Aorta (tissue), 5 donors: Measurements from ENCODE around the gene ANGPTL7. TPM values are rescaled to one million over a fixed set of nuclear protein-coding genes. Genes with fewer than 3 reads are reported as not detected.

Source experiments
- ATAC-seq: fragments of 200-7000 bp; cut with Tn5 transposase; one replicate; pipeline ENCODE4 v1.9.1; 2022; ENCODE audit warnings: moderate library complexity; ENCODE audit not compliant: low FRiP score
- DNase-seq, 2 donors: peaks; one replicate each; pipeline ENCODE4 v3.0.0-alpha.2; 2020
- H3K27ac ChIP-seq, 2 donors: one replicate each; pipeline ENCODE4 v1.5.1; 2013; ENCODE audit warnings: low read length in 2 of 2, mild to moderate bottlenecking in 2 of 2, moderate library complexity in 2 of 2, control low read depth in 1 of 2, inconsistent platforms in 1 of 2, low read depth in 1 of 2
- H3K27me3 ChIP-seq, 2 donors: one replicate each; pipeline ENCODE4 v1.6.1; 2013; ENCODE audit warnings: control low read depth in 1 of 2, low read length in 1 of 2, mild to moderate bottlenecking in 1 of 2, moderate library complexity in 1 of 2; ENCODE audit not compliant: insufficient read depth in 2 of 2, control insufficient read depth in 1 of 2
- H3K36me3 ChIP-seq, 2 donors: one replicate each; pipeline ENCODE4 v1.6.1; 2013; ENCODE audit warnings: control low read depth in 1 of 2, low read length in 1 of 2, mild to moderate bottlenecking in 1 of 2; ENCODE audit not compliant: insufficient read depth in 2 of 2, control insufficient read depth in 1 of 2
- H3K4me1 ChIP-seq, 2 donors: one replicate each; pipeline ENCODE4 v1.6.1; 2013; ENCODE audit warnings: low read length in 2 of 2, control low read depth in 1 of 2, mild to moderate bottlenecking in 1 of 2, moderate library complexity in 1 of 2; ENCODE audit not compliant: insufficient read depth in 2 of 2, control insufficient read depth in 1 of 2
- H3K4me3 ChIP-seq, 2 donors: one replicate each; pipeline ENCODE4 v1.5.1; 2013; ENCODE audit warnings: low read length in 2 of 2, control low read depth in 1 of 2, mild to moderate bottlenecking in 1 of 2
- H3K9me3 ChIP-seq: one replicate; pipeline ENCODE4 v1.6.1; 2013; ENCODE audit warnings: mild to moderate bottlenecking, low read length; ENCODE audit not compliant: control insufficient read depth
- WGBS, 2 donors: extraction: QIAGEN DNeasy Blood & Tissue Kit; methylation state at CpG; one replicate each; pipeline ENCODE4 v1.1.7; 2013; 5-methylcytosine and 5-hydroxymethylcytosine counted together
- intact Hi-C, 2 donors: fragments of 100-400 bp; cut with DNase I; formaldehyde crosslinking; loops; one replicate each; pipeline versions ENCODE4 v1.14.2 to v1.15.0; 2022
- polyA plus RNA-seq, 2 donors: library from polyadenylated mRNA; stranded (reverse); fragments of 200-250 nt; gene quantifications; one replicate each; pipeline ENCODE4 v1.2.3, GENCODE V29; 2013
- total RNA-seq, 2 donors: library from RNA; stranded (reverse); fragmentation: NEBNext Ultra II Directional; extraction: Animal tissue kit (Norgen Biotek cat#: 25700); gene quantifications; one replicate each; pipeline ENCODE4 v1.2.1, GENCODE V29; 2021
- donor health status: healthy with polysubstance abuse.
- donor health status: Bipolar disorder and iron deficiency.
- donor health status: DM: no; HTN: no; CAD: no.
- donor health status: DM: no; HTN: no; CAD: no.
- donor health status: DM: yes; HTN: yes; CAD: no.

Gene ANGPTL7
- total and polyA plus RNA-seq, 4 donors = 7.1 to 19.1 (median 10.8) TPM; not detected in 1

DNA sequence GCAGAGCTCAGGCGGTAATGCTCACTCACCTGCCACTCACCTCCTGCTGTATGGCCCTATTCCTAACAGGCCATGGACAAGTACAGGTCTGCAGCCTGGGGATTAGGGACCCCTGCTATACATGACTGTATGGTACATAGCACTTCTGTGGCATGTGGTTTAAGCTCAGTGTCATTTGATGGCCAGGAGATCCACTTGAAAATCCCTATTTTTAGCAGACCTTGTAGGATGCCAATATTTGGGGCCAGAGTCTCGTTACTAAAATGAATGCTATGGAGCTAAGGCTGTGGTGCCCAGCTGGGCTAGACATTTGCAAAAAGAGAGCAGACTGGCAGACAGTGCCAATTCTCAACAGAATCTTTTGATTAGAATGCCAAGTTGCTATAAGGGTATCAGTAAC lies 1.7 kb upstream of the ANGPTL7 start:
- 41 to 51% methylated on average over 2 of the region's 2 CpGs for WGBS, 2 donors
- Histone ChIP-seq H3K27me3 (no peaks in the 10 kb centered on the region), H3K27ac (peak overlapping the region in 1 of 2 donors; percentile 41), H3K4me1 (no peaks in the 10 kb centered on the region), H3K36me3 (peaks cover 2% of the 10 kb centered on the region in 2 donors), H3K9me3 (no peaks in the 10 kb centered on the region), H3K4me3 (no peak overlapping the region)
- ATAC-seq (no peak), DNase-seq (no peak)
- intact Hi-C loops = no loop called here

DNA sequence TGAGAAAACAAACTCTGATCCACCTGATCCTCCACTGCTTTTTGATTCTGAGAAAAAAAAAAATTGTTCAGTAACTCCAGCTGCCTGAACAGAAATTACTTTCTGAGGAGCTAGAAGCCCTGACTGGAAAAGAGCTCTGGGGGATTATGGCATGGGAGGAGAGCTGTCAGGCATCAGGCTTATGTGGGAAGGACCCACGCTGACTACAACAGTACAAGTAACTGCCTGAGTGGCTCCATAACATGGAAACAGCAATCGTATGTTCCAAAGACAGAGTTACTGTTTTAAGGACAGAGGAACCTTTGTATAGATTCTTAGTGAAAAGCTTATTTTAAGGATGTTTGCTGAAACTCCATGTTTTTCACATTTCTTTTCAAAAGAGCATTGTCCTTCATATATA lies 1.2 kb upstream of the ANGPTL7 start:
- H3K4me3 ChIP-seq = no peak overlapping the region
- DNase-seq (no peak), ATAC-seq (no peak)
- peaks cover 0 to 2% of the 10 kb centered on the region in 2 donors for H3K36me3 ChIP-seq
- WGBS, 2 donors = 28 to 39% methylated on average over 2 of the region's 2 CpGs
- peak overlapping the region in 1 of 2 donors; percentile 26 for H3K27ac ChIP-seq
- intact Hi-C loops = no loop called here
- H3K27me3 ChIP-seq = no peaks in the 10 kb centered on the region
- no peaks in the 10 kb centered on the region for H3K4me1 ChIP-seq
- H3K9me3 ChIP-seq = no peaks in the 10 kb centered on the region

DNA sequence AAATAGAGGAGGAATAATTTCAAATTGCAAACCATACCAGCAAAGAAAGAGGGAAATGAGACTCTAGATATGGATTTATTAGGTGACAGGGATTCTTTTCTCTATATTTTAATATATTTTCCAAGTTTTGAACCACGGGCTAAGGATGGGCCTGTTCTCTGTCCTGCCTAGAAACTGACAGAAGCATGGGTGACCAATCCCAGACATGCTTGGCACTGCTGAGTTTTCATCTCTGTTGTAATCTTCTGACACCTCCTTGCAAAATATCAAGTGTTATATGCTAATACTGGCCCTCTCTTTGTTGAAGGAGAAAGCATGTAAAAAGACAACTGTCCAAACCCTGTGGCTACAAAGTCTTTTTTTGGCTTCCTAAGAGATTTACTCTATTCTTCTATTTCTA lies 774 bp upstream of the ANGPTL7 start:
- H3K4me1 ChIP-seq = no peaks in the 10 kb centered on the region
- H3K9me3 ChIP-seq = no peaks in the 10 kb centered on the region
- H3K36me3 ChIP-seq = peaks cover 0 to 3% of the 10 kb centered on the region in 2 donors
- no peaks in the 10 kb centered on the region for H3K27me3 ChIP-seq
- no peak overlapping the region for H3K4me3 ChIP-seq
- WGBS, 2 donors = 61 to 77% methylated on average over 1 of the region's 1 CpG
- no peak overlapping the region for H3K27ac ChIP-seq
- intact Hi-C loops = no loop called here
- ATAC-seq (no peak), DNase-seq (no peak)

DNA sequence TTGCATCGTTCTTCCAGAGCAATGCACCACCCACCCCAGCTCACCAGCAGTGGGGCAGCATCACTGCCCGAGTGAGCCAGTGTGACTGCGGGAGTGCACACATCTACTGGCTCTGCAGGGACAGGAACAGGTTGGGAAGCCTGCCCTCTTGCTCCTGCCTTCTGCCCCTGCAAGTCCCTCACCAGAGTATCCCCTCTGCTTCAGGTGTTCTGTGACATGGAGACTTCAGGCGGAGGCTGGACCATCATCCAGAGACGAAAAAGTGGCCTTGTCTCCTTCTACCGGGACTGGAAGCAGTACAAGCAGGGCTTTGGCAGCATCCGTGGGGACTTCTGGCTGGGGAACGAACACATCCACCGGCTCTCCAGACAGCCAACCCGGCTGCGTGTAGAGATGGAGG lies 4.2 kb downstream of the ANGPTL7 start:
- H3K4me3 ChIP-seq = no peak overlapping the region
- no peaks in the 10 kb centered on the region for H3K27me3 ChIP-seq
- no peaks in the 10 kb centered on the region for H3K4me1 ChIP-seq
- H3K27ac ChIP-seq = no peak overlapping the region
- DNase-seq (no peak), ATAC-seq (no peak)
- intact Hi-C loops = no loop called here
- H3K36me3 ChIP-seq = peaks cover 3 to 7% of the 10 kb centered on the region in 2 donors
- WGBS, 2 donors = 92% methylated on average over 11 of the region's 11 CpGs
- no peaks in the 10 kb centered on the region for H3K9me3 ChIP-seq

DNA sequence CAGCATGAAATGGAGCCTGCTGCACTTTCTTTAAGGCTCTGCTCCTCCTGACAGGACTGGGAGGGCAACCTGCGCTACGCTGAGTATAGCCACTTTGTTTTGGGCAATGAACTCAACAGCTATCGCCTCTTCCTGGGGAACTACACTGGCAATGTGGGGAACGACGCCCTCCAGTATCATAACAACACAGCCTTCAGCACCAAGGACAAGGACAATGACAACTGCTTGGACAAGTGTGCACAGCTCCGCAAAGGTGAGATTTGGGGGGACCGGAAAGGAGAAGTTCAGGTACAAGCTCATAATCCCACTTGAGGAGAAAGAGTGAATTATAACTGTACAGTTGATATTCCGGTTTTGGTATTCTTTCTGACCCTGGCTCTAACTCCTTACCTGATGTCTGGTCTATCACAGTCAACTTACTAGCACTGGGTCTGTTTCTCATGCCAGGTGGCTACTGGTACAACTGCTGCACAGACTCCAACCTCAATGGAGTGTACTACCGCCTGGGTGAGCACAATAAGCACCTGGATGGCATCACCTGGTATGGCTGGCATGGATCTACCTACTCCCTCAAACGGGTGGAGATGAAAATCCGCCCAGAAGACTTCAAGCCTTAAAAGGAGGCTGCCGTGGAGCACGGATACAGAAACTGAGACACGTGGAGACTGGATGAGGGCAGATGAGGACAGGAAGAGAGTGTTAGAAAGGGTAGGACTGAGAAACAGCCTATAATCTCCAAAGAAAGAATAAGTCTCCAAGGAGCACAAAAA lies 5.4 kb downstream of the ANGPTL7 start:
- H3K27me3 ChIP-seq = no peaks in the 10 kb centered on the region
- H3K9me3 ChIP-seq = no peaks in the 10 kb centered on the region
- H3K4me1 ChIP-seq = no peaks in the 10 kb centered on the region
- H3K27ac ChIP-seq = no peak overlapping the region
- no peak overlapping the region for H3K4me3 ChIP-seq
- intact Hi-C loops = no loop called here
- 92 to 93% methylated on average over 14 of the region's 14 CpGs for WGBS, 2 donors
- ATAC-seq = no peak
- no peak for DNase-seq
- H3K36me3 ChIP-seq = peaks cover 12 to 14% of the 10 kb centered on the region in 2 donors

DNA sequence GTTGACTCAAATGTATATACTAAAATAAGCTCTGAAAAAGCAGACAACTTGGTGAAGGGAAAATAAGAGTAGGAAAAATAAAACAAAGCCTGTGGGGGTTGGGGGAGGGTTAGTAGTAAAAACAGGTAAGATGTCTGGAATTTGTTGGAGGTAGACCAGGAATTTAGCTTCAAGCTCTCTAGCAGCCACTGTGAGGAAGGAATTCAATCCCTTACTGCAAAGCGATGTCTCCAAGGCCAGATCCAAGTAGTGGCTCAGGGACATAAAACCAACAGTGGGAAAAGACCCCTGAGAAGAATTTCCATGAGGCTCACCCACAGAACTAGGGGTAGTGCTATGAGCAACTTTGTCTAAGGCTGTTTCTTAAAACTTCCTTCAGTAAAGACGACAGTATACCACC lies 7.8 kb downstream of the ANGPTL7 start:
- no peaks in the 10 kb centered on the region for H3K9me3 ChIP-seq
- WGBS, 2 donors = 91 to 92% methylated on average over 2 of the region's 2 CpGs
- peaks cover 13 to 17% of the 10 kb centered on the region in 2 donors for H3K36me3 ChIP-seq
- ATAC-seq = no peak
- H3K4me1 ChIP-seq = no peaks in the 10 kb centered on the region
- H3K4me3 ChIP-seq = no peak overlapping the region
- H3K27me3 ChIP-seq = no peaks in the 10 kb centered on the region
- DNase-seq = no peak
- no peak overlapping the region for H3K27ac ChIP-seq
- intact Hi-C loops = no loop called here

DNA sequence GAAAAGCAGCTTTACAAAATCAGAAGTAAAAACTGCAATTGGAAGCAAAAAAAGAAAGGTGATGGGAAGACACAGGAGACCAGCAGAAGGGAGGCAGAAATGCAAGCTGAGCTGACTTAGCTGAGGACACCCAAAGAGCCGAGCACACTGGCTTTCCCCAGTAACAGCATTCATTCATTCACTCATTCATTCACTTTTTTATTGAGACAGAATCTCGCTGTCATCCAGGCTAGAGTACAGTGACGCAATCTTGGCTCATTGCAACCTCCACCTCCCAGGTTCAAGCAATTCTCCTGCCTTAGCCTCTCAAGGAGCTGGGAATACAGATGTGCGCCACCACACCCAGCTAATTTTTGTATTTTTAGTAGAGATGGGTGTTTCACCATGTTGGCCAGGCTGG lies 8.2 kb downstream of the ANGPTL7 start:
- H3K36me3 ChIP-seq = peaks cover 13 to 15% of the 10 kb centered on the region in 2 donors
- no peak for DNase-seq
- H3K4me1 ChIP-seq = no peaks in the 10 kb centered on the region
- H3K27ac ChIP-seq = no peak overlapping the region
- intact Hi-C loops = no loop called here
- H3K9me3 ChIP-seq = no peaks in the 10 kb centered on the region
- H3K4me3 ChIP-seq = no peak overlapping the region
- ATAC-seq = no peak
- H3K27me3 ChIP-seq = no peaks in the 10 kb centered on the region
- 96 to 98% methylated on average over 4 of the region's 4 CpGs for WGBS, 2 donors

DNA sequence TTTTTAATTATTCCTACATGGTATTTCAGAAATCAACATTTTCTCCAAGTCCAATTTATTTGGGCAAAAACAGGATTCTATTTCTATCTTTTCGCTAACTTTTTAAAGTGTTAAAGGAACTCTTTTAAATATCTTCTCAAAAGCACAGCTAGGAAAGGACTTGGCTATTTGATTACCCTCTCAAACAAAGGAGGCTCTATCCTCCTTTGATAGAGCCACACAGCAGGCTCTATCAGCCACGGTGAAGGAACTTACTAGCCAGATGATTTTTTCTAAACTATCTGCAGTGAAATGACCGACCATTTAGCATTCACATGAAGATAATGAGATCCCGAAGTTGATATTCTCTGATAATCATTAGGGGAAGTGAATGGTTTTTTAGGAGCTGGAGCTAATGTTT lies 9.1 kb downstream of the ANGPTL7 start:
- Histone ChIP-seq H3K27me3 (no peaks in the 10 kb centered on the region), H3K4me3 (no peak overlapping the region), H3K4me1 (no peaks in the 10 kb centered on the region), H3K27ac (no peak overlapping the region), H3K36me3 (peaks cover 13 to 15% of the 10 kb centered on the region in 2 donors), H3K9me3 (no peaks in the 10 kb centered on the region)
- ATAC-seq (no peak), DNase-seq (no peak)
- WGBS, 2 donors = 84 to 92% methylated on average over 4 of the region's 4 CpGs
- intact Hi-C loops = no loop called here

DNA sequence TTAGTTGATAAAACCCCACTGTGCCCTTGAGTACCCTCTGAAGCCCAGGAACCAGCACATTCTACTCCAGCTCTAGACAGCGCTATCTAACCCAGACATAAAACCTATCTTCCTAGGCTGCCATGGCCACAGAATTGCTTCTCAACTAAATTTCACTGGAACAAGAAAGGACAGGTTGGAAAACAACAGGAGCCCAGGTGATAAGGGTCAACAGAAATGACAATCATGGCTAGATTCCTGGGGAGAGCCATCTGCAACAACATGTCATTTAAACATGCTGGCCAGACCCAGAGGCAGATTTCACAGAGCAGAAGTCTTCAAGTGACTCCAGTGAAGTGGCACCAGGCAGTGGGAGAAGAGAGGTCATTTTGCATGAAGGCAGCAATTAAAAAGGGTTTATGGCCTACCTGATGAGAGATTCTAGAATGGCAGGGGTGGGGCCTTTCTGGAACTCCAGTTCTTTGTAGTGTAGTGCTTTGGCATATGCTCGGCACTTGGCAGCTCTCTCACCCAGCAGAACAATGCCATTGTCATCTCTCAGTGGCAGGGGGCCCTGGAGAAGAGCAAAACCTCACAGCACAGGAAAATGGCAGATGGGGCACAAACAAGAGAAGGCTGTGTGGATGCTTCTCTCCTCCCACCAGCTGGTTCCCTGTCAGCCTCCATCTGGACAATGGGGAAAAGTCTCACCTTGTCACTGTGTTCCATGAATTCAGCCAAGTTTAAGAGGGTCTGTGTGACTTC lies 9.9 kb downstream of the ANGPTL7 start:
- H3K27ac ChIP-seq = no peak overlapping the region
- H3K36me3 ChIP-seq = peaks cover 13 to 16% of the 10 kb centered on the region in 2 donors
- H3K4me1 ChIP-seq = no peaks in the 10 kb centered on the region
- H3K27me3 ChIP-seq = no peaks in the 10 kb centered on the region
- no peak overlapping the region for H3K4me3 ChIP-seq
- no peak for DNase-seq
- intact Hi-C loops = no loop called here
- ATAC-seq = no peak
- no peaks in the 10 kb centered on the region for H3K9me3 ChIP-seq
- WGBS, 2 donors = 94 to 98% methylated on average over 2 of the region's 2 CpGs
